Activated T-helper 1 cell treated with anti-CD3 and anti-CD28 coated beads, Interleukin-2, amount 50 U/mL, for 16 hours (primary cell): ENCODE data around the gene CSHL1.
"Not testable (repeated sequence)": the region's sequence is repeated elsewhere in the genome, so short reads cannot be mapped to it uniquely, and the experiment has no call there.

Experiments
- DNase-seq, 2 donors: peaks; one replicate each; pipeline ENCODE4 v3.0.0-alpha.2; 2020; ENCODE audit warnings: low read depth in 1 of 2, low spot score in 1 of 2

Gene CSHL1

GRCh38 chr17:63918789-63919305 lies 7.8 kb upstream of the CSHL1 start, which contains the start of gene GH1:
GH1 (minus strand) TSS chr17:63918839; CDS start chr17:63918776, 63 bp downstream.
- not testable (repeated sequence) for DNase-seq

DNA sequence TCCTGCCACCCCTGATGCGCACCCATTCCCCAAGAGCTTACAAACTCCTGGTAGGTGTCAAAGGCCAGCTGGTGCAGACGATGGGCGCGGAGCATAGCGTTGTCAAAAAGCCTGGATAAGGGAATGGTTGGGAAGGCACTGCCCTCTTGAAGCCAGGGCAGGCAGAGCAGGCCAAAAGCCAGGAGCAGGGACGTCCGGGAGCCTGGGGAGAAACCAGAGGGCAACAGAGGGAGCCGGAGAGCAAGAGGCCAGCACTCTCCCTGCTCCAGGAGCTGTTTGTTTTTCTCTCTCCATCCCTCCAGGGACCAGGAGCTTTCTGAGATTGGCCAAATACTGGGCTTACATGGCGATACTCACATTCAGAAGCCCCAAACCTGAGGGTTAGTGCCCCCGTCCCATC lies 7.2 kb upstream of the CSHL1 start:
- DNase-seq: no peak

DNA sequence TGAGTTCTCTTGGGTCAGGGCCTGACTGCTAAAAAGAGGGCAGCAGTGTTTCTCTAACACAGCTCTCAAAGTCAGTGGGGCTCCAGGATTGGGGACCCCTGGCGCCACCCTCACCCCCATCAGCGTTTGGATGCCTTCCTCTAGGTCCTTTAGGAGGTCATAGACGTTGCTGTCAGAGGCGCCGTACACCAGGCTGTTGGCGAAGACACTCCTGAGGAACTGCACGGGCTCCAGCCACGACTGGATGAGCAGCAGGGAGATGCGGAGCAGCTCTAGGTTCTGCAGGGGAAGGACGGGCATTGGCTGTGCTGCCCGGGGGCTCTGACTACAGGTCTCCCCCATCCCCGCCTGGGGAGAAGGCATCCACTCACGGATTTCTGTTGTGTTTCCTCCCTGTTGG lies 6.6 kb upstream of the CSHL1 start:
- no peak for DNase-seq

DNA sequence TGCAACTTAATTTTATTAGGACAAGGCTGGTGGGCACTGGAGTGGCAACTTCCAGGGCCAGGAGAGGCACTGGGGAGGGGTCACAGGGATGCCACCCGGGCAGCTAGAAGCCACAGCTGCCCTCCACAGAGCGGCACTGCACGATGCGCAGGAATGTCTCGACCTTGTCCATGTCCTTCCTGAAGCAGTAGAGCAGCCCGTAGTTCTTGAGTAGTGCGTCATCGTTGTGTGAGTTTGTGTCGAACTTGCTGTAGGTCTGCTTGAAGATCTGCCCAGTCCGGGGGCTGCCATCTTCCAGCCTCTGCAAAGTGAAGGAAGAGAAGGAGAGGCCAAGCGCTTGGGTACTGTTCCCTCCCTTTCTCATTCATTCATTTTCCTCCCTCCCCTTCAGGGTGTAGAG lies 6.1 kb upstream of the CSHL1 start:
- not testable (repeated sequence) for DNase-seq

- DNase-seq: no peak
These were observed 5.6 kb upstream of the CSHL1 start for GRCh38 chr17:63916566-63917185.

- not testable (repeated sequence) for DNase-seq
These were observed 4.7 kb upstream of the CSHL1 start for GRCh38 chr17:63915753-63916152.

- DNase-seq: no peak
These were observed 3.4 kb upstream of the CSHL1 start for GRCh38 chr17:63914471-63914870.

DNA sequence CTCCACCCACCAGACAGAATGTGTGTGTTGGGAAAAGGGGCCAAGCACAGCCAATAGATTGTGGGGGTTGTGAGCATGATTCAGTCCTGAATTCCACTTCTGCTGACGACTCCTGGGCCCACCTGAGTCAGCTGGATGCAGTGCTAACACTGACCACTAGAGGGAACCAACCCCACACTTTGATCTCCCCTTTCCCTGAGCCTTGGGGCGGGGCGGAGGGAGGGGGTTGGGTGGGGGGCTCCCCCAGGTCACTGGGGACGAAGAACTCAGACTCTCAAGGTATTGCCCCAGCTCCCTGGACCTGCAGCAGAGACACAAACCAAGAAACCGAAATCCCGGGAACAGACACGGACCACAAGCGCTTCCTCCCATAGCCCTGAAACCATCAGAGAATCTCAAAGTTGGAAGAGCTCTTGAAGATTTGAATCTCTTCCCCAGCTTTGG lies 621 bp upstream of the CSHL1 start:
- peak; percentile 38 to 45 for DNase-seq

DNA sequence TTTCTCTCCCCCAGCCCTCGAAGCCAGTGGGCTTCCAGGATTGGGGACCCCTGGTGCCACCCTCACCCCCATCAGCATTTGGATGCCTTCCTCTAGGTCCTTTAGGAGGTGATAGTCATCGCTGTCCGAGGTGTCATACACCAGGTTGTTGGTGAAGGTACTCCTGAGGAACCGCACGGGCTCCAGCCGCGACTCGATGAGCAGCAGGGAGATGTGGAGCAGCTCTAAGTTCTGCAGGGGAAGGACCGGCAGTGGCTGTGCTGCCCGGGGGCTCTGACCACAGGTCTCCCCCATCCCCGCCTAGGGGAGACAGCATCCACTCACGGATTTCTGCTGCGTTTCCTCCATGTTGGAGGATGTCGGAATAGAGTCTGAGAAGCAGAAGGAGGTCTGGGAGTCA lies 962 bp downstream of the CSHL1 start:
- DNase-seq: no peak

GRCh38 chr17:63909586-63909985 lies 1.5 kb downstream of the CSHL1 start:
- not testable (repeated sequence) for DNase-seq

- not testable (repeated sequence) for DNase-seq
These were observed 3.8 kb downstream of the CSHL1 start for GRCh38 chr17:63907161-63907778.

DNA sequence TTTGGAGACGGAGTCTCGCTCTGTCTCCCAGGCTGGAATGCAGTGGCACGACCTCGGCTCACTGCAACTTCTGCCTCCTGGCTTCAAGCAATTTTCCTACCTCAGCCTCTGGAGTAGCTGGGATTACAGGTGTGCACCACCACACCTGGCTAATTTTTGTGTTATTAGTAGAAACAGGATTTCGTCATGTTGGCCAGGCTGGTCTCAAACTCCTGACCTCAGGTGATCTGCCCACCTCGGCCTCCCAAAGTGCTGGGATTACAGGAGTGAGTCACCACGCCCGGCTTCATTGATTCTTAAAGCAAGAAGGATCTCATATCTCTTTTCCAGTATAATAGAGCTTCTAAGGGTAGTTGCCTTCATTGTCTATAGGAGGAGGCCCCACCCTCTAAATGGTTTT lies 6.3 kb downstream of the CSHL1 start:
- not testable (repeated sequence) for DNase-seq

DNA sequence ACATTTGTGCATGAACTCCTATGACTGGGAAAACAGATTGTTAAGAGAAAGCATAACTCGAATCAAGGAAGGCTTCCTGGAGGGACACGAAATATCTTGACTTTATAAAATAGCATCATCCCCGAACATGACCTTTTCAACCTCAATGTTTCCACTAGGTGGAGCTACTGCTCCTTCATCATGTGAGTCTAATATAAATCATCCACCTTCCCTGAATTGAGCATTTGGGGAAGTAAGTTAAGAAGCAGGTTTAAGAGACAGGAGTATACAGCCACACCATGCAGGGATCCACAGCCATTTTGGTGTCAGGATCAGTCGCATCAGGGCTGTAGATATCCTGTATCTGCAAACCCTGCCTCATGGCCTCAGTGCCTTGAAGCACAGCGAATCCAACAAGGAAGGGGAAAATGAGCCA lies 7.3 kb downstream of the CSHL1 start:
- DNase-seq: not testable (repeated sequence)

DNA sequence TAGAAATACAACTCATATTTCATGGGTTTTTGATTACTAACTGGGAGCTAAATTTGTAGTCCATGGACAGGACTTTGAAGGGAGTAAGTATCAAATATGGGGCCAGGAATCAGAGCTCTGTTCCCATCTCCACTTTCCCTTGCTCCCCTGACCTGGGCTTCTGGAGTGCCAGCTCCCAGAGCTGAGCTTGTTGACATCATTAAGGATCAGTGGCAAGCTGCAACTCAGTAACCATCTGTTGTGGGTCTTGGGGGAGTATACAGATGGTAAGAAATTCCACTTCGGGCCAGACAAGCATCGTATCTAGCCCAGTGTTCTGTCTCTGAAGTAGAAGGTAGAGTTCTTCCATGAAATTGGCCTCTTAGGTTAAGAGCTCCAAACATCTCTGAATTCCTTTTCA lies 9.1 kb downstream of the CSHL1 start:
- DNase-seq: not testable (repeated sequence)

DNA sequence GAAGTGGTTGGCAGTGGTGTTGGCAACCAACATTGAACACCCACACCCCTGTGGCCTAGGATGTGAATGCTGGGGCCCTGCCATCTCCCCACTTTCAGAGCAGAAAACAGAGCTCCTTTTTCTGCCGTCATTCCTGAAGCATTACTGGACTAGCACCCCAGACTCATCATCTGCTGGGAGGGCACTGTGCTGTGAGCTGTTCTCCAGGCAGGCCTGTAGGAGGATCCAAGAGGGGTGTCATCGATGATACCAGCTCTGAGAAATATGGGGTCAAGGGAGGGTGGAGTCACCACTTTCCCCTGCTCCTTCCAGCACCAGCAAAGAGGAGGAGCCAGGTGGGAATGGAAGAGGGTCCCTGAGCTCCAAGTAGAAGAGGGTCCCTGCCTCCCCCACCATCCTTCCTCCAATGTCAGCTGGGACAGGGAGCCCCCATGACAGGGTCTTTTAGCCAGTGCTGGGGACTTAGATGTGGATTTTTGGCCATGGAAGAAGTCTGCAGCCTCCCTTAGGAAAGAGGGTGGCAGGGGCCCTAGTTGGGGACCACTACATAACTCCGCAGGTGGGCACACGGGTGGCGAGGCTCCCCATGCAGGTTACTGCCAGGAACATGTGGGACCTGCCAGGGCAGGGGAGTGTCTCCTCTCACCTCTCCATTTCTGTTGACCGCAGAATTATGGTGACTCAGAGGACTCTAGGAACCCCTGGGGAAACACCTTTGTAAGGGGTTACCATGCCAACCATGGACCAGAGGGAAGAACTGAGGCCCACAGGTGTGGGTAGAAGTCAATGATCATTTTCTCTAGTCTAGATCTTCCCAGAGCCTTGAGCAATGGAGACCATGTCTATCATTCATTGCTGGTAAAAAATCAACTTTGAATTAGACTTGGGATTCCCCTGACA lies 11.9 kb downstream of the CSHL1 start:
- peak in 1 of 2 donors; percentile 21 for DNase-seq

GRCh38 chr17:63896524-63897354 lies 14.3 kb downstream of the CSHL1 start, which contains the start of gene CSH1:
CSH1 (minus strand) TSS chr17:63896574; CDS start chr17:63896511, 63 bp downstream.
- DNase-seq: not testable (repeated sequence)

- not testable (repeated sequence) for DNase-seq
These were observed 16.2 kb downstream of the CSHL1 start for GRCh38 chr17:63894821-63895220.

DNA sequence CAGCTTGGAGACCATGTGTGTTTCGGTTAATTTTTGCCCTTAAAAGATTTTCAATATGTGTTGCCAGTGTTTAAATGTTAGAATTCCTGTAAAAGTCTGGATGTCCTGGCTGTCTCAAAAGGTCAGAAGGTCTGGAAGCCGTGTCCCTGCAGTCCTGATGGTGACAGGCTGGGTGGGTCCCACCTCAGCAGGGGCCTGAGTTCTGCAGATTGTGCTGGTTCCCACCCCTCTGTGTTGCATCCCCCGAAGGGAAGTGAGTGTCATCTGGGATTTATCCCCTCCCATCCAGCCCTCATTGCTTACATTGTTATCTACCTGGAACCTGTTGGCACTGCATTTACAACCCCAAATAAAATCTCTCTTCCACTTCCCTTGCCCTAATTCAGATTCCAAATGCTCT lies 17.0 kb downstream of the CSHL1 start:
- DNase-seq: not testable (repeated sequence)

DNA sequence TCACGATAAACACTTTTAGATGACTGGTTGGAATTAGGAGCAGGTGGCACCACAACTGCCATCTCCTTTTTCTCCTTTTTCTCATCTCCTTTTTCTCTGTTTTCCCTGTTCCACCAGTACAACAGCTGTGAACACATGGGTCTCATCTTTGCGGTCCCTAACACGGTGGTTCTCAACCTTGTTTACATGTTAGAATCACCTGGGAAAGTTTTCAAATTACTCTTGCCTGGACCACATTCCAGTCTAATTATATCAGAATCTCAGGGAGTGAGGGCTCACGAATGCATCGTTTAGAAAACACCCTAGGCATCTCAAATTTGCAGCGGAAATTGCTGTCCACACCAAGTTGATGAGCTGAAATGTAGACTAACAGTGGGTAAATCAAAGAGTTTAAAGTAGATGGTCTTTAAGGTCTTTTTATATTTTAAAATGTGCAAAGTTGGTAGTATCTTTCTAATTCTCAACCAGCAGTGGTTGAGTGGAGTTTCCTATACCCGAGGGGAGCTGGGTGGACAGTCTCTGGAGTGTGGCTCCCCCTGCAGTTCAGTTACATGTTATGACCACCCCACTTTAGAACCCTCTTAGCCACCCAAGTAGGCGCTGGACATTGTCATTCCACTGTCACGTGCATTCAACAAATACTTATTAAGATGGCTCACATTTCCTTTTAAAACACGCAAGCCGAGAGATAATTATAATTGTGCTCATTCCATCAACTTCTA lies 18.6 kb downstream of the CSHL1 start:
- DNase-seq: not testable (repeated sequence)
